Natural killer cell (primary cell): Measurements from ENCODE around the gene C1QTNF12. TPM values are rescaled to one million over a fixed set of nuclear protein-coding genes. Genes with fewer than 3 reads are reported as not detected.

Experiments
- ATAC-seq, 3 donors: fragments of 150-1000 bp in 2 of 3; fragments of 200-7000 bp in 1 of 3; cut with Tn5 transposase; 1 replicate in 1 of 3; 2 replicates in 2 of 3; pipeline ENCODE4 v1.10.0; 2021; ENCODE audit warnings: mild to moderate bottlenecking in 2 of 3, moderate library complexity in 2 of 3
- DNase-seq, 2 donors: peaks; one replicate each; pipeline versions ENCODE4 v3.0.0 to v3.0.0-alpha.2; 2013 to 2021; ENCODE audit warnings: mixed read lengths in 1 of 2
- H3K27ac ChIP-seq: one replicate; pipeline ENCODE4 v1.5.1; 2013; ENCODE audit warnings: mild to moderate bottlenecking, low read length
- H3K27me3 ChIP-seq: one replicate; pipeline ENCODE4 v1.6.1; 2013; ENCODE audit warnings: low read length; ENCODE audit not compliant: control insufficient read depth, insufficient read depth
- H3K36me3 ChIP-seq: one replicate; pipeline ENCODE4 v1.6.1; 2013; ENCODE audit warnings: low read length; ENCODE audit not compliant: control insufficient read depth, insufficient read depth
- H3K4me1 ChIP-seq: one replicate; pipeline ENCODE4 v1.6.1; 2013; ENCODE audit warnings: low read length; ENCODE audit not compliant: control insufficient read depth, insufficient read depth
- H3K4me3 ChIP-seq: one replicate; pipeline ENCODE4 v1.5.1; 2013; ENCODE audit warnings: low read length
- H3K9me3 ChIP-seq: one replicate; pipeline ENCODE4 v1.6.1; 2013; ENCODE audit warnings: low read length; ENCODE audit not compliant: control insufficient read depth, insufficient read depth
- H3K27ac Mint-ChIP-seq, 2 donors: one replicate each; pipeline ENCODE4 v1.8.0; 2022; ENCODE audit warnings: mild to moderate bottlenecking in 2 of 2, mixed read lengths in 2 of 2, moderate library complexity in 1 of 2
- H3K27me3 Mint-ChIP-seq, 2 donors: one replicate each; pipeline ENCODE4 v1.8.0; 2022; ENCODE audit warnings: low read depth in 2 of 2, mixed read lengths in 2 of 2
- H3K36me3 Mint-ChIP-seq: one replicate; pipeline ENCODE4 v1.8.0; 2022; ENCODE audit warnings: mixed read lengths
- H3K4me1 Mint-ChIP-seq, 2 donors: one replicate each; pipeline ENCODE4 v1.8.0; 2022; ENCODE audit warnings: mixed read lengths in 2 of 2
- H3K4me3 Mint-ChIP-seq: one replicate; pipeline ENCODE4 v1.8.0; 2022; ENCODE audit warnings: mild to moderate bottlenecking, moderate library complexity, mixed read lengths
- H3K9me3 Mint-ChIP-seq, 2 donors: one replicate each; pipeline ENCODE4 v1.8.0; 2022; ENCODE audit warnings: mixed read lengths in 2 of 2
- WGBS: methylation state at CpG from one replicate; pipeline ENCODE4 v1.1.7; 2013; ENCODE audit warnings: missing lambda C conversion rate; ENCODE audit not compliant: insufficient coverage; 5-methylcytosine and 5-hydroxymethylcytosine counted together
- intact Hi-C: fragments of 100-400 bp; cut with micrococcal nuclease; formaldehyde crosslinking; loops from one replicate; pipeline ENCODE4 v1.14.2; 2022
- total RNA-seq, 4 donors: library from RNA; stranded (reverse); fragments of 120-200 nt in 1 of 4; gene quantifications; one replicate each; pipeline versions ENCODE4 v1.2.3 to v1.2.4, GENCODE V29; 2013 to 2022
- TF ChIP-seq, protein P1 (sequence below): fragments of 200-600 bp; IDR thresholded peaks from one replicate; pipeline ENCODE4 v1.8.0; 2022; ENCODE audit warnings: antibody characterized with exemption

The C1QTNF12 gene
- total RNA-seq, 3 donors from 2014 or later (not counting 1 experiment from before 2014, with no cell fraction given), result 2.6 to 4.1 (median 4.1) TPM

DNA sequence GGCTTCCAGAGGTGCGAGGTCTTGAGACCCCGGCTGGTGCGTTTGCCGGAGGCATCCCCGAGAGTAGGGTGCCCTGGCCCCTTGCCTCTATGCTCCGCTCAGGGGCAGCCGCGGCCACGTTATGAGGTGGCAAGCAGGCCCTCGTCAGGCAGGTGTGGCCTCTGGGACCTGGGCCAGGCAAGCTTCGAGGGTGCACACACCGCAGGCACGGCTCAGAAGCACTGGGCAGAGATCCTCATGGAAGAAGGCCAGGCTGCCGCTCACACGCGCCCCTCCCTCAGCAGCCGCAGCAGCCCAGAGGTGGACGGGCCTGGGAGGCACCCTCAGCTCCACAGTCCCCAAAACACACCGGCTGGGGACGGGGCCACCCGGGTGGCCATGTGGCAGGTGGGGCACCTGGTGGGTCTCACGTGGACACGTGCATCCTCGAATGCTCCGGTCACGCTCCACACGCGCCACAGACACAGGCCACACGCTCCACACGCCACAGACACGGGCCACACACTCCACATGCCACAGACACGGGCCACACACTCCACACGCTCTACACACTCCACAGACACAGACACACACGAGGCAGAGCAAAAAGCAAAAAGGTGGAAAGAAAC lies 21.2 kb downstream of the C1QTNF12 start:
- ATAC-seq, result no peak
- Histone ChIP-seq H3K36me3 (peaks cover 70% of the 10 kb centered on the region), H3K27me3 (no peaks in the 10 kb centered on the region), H3K27ac (no peak overlapping the region), H3K4me3 (no peak overlapping the region), H3K4me1 (peaks cover 61% of the 10 kb centered on the region), H3K9me3 (no peaks in the 10 kb centered on the region)
- H3K36me3 Mint-ChIP-seq, result no peaks in the 10 kb centered on the region
- intact Hi-C loops, result no loop called here
- 95% methylated on average over 34 of the region's 34 CpGs for WGBS
- TF ChIP-seq, protein P1, sequence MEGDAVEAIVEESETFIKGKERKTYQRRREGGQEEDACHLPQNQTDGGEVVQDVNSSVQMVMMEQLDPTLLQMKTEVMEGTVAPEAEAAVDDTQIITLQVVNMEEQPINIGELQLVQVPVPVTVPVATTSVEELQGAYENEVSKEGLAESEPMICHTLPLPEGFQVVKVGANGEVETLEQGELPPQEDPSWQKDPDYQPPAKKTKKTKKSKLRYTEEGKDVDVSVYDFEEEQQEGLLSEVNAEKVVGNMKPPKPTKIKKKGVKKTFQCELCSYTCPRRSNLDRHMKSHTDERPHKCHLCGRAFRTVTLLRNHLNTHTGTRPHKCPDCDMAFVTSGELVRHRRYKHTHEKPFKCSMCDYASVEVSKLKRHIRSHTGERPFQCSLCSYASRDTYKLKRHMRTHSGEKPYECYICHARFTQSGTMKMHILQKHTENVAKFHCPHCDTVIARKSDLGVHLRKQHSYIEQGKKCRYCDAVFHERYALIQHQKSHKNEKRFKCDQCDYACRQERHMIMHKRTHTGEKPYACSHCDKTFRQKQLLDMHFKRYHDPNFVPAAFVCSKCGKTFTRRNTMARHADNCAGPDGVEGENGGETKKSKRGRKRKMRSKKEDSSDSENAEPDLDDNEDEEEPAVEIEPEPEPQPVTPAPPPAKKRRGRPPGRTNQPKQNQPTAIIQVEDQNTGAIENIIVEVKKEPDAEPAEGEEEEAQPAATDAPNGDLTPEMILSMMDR, result no peak
- peak overlapping the region in 1 of 2 donors; percentile 29 for H3K27ac Mint-ChIP-seq
- peaks cover 28 to 51% of the 10 kb centered on the region in 2 donors for H3K4me1 Mint-ChIP-seq
- H3K9me3 Mint-ChIP-seq, result no peaks in the 10 kb centered on the region
- no peak for DNase-seq
- H3K4me3 Mint-ChIP-seq, result no peak overlapping the region
- H3K27me3 Mint-ChIP-seq, result no peaks in the 10 kb centered on the region

DNA sequence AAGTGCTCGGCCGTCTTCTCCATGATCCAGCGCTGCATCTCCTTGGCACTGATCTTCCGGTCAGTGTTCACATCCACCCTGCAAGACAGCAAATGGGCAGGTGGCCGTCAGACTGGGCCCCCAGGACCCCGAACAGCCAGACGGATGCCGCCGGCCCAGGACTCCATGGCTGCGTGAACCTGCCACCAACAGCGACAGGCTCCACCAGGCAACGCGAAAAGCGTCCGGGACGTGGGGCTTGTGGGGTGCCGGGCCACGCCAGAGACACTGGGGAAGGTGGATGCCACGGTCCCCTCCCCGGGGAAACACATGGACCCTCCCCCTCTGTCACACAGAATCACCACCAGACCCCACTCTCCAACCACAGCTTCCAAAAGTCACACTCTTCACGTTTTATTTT lies 22.6 kb downstream of the C1QTNF12 start:
- Histone ChIP-seq H3K4me3 (no peak overlapping the region), H3K4me1 (peaks cover 61% of the 10 kb centered on the region), H3K27me3 (no peaks in the 10 kb centered on the region), H3K9me3 (no peaks in the 10 kb centered on the region), H3K36me3 (peaks cover 74% of the 10 kb centered on the region), H3K27ac (no peak overlapping the region)
- Mint-ChIP-seq H3K27ac (peak overlapping the region; percentile 6 to 46), H3K4me3 (peak overlapping the region; percentile 40), H3K27me3 (no peaks in the 10 kb centered on the region), H3K36me3 (no peaks in the 10 kb centered on the region), H3K4me1 (peaks cover 18 to 53% of the 10 kb centered on the region in 2 donors), H3K9me3 (no peaks in the 10 kb centered on the region)
- no peak for DNase-seq
- WGBS, result 93% methylated on average over 21 of the region's 21 CpGs
- intact Hi-C loops, result loop anchor here (2.0 kb wide), 1 partner anchor 15 kb away; no protein-coding TSS in a partner anchor
- ATAC-seq, result no peak
- TF ChIP-seq, protein P1, result no peak

DNA sequence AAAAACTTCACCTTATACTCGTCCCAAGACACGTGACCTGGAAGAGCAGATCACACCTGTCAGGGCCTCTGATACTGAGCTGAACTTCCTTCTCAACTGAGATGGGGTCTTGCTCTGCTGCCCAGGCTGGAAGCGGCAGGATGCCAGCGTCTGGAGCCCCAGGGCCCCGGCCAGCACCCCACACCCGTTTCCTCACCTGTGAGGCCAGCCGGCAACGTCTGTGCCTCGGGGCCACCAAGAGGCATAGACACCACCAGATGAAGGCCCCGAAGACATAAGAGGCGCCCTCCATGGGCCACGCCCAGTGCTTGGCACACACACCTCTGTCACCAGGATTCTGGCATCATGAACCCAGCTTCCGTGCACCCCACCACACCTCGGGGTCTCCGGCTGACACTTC lies 23.2 kb downstream of the C1QTNF12 start:
- Histone ChIP-seq H3K4me1 (peaks cover 61% of the 10 kb centered on the region), H3K9me3 (no peaks in the 10 kb centered on the region), H3K36me3 (peaks cover 75% of the 10 kb centered on the region), H3K4me3 (no peak overlapping the region), H3K27me3 (no peaks in the 10 kb centered on the region), H3K27ac (no peak overlapping the region)
- Mint-ChIP-seq H3K4me3 (peak overlapping the region; percentile 85), H3K4me1 (peaks cover 18 to 55% of the 10 kb centered on the region in 2 donors), H3K36me3 (no peaks in the 10 kb centered on the region), H3K9me3 (no peaks in the 10 kb centered on the region), H3K27me3 (no peaks in the 10 kb centered on the region), H3K27ac (peak overlapping the region; percentile 98 to 99)
- 98% methylated on average over 15 of the region's 15 CpGs for WGBS
- no peak for DNase-seq
- ATAC-seq, result no peak
- intact Hi-C loops, result loop anchor here (2.0 kb wide), 1 partner anchor 15 kb away; no protein-coding TSS in a partner anchor
- TF ChIP-seq, protein P1, result no peak
